Measurements from ENCODE around the gene PPM1L.
"Not testable (repeated sequence)": the region's sequence is repeated elsewhere in the genome, so short reads cannot be mapped to it uniquely, and the experiment has no call there.

Gene PPM1L

GRCh38 chr3:160992712-160993111 is 236.7 kb downstream of the PPM1L start:
- no peak for DNase-seq

DNA sequence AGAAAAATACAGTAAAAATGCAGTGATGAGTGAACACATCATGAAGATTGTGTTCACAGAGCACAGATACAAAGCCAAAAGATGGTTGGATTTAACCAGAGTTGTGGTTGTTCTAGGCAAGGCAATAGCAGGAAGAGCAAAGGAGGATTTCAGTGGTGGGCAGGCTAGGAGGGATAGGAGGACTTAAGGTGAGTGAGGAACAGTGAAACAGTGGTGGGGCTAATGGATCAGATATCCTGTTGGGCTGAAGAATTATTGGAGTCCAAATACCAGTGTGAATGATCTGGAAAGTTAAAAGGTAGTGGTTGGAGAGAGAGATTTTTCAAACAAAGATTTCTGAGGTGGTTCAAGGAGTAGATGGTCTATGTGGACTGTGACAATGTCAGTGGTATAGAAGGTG is 240.8 kb downstream of the PPM1L start:
- DNase-seq, result no peak

DNA sequence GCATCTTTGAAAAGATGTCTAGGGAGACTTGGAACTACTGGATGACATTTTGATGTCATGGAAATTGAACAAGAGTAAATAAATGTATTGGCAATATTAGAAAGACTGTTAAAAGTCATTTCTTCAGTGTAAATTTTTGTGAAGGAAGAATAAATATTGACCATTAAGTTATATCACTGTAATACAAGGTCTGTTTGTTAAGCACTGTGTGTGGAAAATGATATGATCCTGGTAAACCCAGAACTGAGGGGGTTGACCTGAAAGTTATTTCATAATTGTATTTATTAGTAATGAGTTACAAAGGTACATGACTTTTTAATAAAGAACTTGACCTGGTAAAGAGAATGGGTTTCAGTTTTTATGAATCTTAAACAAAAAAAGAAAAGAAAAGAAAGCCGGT is 242.6 kb downstream of the PPM1L start:
- no peak for DNase-seq

GRCh38 chr3:160999274-160999673 is 243.2 kb downstream of the PPM1L start:
- no peak for DNase-seq

DNA sequence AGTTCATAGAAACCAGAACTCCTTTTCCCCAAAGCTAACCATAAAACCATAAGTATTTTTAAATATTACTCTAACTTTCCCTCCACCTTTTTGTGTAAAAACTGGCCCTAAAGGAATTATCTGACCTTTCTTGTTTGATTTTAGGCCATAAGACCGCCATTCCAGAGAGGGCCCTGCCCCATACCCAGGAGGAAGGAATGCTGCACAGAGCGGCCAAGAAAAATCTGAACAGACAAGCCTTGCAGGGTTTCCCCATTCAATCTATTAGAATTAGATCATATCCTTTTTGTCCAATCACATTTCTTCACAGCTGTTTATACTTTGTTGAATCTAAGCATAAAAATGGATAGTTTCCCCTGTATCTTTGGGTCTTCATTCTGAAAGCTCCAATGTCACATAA is 252.1 kb downstream of the PPM1L start:
- DNase-seq, result no peak

DNA sequence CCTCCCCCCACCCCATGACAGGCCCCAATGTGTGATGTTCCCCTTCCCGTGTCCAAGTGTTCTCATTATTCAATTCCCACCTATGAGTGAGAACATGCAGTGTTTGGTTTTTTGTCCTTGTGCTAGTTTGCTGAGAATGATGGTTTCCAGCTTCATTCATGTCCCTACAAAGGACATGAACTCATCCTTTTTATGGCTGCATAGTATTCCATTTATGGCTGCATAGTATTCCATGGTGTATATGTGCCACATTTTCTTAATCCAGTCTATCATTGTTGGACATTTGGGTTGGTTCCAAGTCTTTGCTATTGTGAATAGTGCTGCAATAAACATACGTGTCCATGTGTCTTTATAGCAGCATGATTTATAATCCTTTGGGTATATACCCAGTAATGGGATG is 254.1 kb downstream of the PPM1L start:
- DNase-seq, result not testable (repeated sequence)

GRCh38 chr3:161014843-161015749 is 259.1 kb downstream of the PPM1L start:
- no peak for DNase-seq

GRCh38 chr3:161016417-161017313 is 260.6 kb downstream of the PPM1L start:
- no peak for DNase-seq

DNA sequence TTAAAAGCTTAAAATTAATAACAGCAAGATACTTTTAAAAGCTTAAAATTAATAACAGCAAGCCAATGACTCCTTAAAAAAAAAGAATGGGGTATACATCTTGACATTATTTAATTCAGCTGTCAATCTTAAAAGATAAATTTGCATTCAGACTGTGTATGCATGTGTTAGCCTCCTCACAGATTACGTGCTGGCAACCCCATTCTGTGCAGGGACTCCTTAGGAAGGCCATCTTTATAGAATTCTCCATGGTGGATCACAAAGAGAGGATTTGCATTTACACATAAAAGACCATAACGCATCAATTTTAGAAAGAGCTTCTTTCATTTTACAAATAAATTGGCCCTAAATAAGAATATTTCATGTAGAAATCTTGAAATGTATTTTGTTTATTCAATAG is 261.9 kb downstream of the PPM1L start:
- no peak for DNase-seq

GRCh38 chr3:161020256-161020655 is 264.2 kb downstream of the PPM1L start:
- no peak for DNase-seq

- no peak for DNase-seq
Measured at GRCh38 chr3:161025911-161026310, 269.9 kb downstream of the PPM1L start.

DNA sequence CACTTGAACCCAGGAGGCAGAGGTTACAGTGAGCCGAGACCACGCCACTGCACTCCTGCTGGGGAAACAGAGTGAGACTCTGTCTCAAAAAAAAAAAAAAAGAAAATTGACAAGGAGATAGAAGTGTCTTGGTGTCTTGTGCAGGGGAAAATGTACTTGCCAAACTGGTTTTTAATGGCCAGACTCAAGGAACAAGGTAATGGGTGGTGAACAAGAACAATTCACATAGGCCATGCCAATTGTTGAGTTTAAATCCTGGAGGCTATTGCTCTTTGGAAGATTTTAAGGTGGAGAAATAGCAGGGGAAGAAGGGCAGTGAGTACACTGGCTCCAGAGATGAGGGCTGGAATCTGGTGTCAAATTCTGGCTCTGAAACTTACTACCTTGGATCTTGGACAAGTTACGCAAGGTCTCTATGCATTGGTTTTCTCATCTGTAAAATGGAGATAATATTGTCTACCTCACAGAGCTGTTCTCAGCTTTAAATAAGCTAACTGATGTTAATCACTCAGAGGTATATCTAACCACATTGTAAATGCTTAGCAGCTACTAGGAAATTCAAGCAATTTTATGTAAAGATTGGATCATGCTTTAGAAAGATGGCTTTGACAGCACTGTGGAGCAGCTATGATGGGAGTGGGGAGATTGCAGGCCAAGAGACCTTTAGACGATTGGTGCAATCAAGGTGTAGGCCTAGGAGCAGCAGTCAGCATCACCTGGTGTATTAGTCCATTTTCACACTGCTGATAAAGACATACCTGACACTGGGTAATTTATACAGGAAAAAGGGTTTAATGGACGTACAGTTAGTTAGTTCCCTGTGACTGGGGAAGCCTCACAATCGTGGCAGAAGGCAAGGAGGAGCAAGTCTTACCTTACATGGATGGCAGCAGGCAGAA is 270.8 kb downstream of the PPM1L start:
- no peak for DNase-seq

GRCh38 chr3:161028555-161029153 is 272.6 kb downstream of the PPM1L start:
- DNase-seq, result no peak

DNA sequence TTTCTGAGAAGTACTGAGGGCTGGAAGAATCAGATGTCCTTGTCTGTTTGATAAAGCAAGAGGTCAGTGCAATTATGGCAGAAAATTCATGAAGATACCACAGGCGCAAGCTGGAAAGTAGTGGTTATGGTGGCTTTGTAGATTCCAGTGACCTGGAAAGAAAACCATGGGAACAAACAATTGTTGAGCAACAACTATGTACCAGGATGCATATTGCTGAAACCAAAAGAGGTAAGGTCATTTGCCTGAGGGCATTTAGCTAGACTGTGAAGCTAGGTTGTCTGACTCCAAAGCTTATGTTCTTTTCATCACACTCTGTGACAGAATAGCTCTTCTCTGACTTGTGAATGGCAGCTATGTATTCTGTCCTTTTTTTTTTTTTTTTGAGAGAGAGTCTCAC is 275.1 kb downstream of the PPM1L start:
- DNase-seq, result no peak

DNA sequence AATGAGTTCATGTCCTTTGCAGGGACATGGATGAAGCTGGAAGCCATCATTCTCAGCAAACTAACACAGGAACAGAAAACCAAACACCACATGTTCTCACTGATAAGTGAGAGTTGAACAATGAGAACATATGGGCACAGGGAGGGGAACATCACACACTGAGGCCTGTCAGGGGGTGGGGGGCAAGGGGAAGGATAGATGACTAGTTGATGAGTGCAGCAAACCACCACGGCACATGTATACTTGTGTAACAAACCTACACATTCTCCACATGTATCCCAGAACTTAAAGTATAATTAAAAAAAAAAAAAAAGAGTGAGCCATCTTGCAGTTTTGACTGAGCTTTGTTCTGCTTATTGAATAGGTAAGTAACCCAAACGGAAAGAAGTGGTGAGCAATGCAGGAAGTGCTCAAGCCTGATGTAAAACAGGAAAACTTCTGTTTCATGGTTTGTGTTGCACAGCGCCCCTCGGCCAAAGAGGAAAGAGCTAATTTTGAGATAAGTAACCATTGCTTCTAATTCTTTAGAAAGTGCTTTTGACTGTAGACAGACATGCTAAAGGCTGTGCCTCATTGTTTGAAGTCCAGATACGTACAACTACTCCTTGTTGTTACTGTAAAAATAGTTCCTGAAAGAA is 279.0 kb downstream of the PPM1L start:
- DNase-seq, result not testable (repeated sequence)

DNA sequence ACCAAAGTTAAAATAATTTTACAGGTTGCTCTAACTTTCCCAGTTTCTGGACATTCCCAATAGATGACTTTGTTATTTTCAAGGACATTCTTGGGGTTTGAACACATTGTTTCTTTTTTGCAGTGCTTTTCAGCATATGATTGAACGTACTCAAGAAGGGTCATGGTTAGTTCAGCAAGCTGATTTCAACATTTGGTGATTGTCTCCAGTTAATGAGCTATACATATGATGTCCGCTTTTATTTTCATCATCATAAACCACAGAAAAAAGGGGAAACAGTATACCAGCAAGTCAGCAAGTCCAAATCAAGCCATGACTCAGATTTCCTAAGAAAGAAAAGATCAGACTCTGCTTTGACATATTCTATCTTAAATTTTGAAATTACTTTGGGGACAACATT is 279.7 kb downstream of the PPM1L start:
- DNase-seq, result no peak

GRCh38 chr3:161038725-161039124 is 282.7 kb downstream of the PPM1L start:
- DNase-seq, result no peak

DNA sequence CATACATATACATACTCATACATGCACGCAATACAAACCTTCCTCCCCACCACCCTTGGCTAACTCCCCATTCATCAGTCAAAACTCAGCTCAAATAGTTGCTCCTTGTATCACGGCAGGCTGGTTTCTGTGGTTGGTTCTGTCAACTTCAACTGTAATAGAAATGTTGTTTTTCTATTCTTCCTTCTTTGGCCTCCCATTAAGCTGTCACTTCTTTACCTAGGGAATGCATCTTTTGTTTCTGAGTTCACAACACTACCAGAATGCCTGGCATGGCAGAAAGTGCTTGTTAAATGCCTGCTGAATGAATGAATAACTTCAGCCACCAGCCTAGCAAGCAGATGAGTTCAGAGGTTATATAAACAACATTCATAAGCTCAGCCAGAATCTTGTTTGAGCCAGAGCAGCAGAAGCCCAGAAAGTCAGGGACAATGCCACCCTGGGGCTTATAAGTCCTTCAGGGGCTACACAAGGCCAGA is 286.0 kb downstream of the PPM1L start:
- DNase-seq, result no peak

- no peak for DNase-seq
Measured at GRCh38 chr3:161043336-161044035, 287.5 kb downstream of the PPM1L start.

- no peak for DNase-seq
Measured at GRCh38 chr3:161049683-161050248, 293.7 kb downstream of the PPM1L start.

- DNase-seq, result no peak
Measured at GRCh38 chr3:161050935-161051334, 294.9 kb downstream of the PPM1L start.
